Caco-2 (cell line): ENCODE results near the gene DRAM1. TPM values are rescaled to one million over a fixed set of nuclear protein-coding genes. Genes with fewer than 3 reads are reported as not detected.

Experiments used
- BruUV-seq: library from RNA; stranded (reverse); fragments of 400-500 nt; replicated peaks from 2 replicates; lab custom pipeline; 2021; lab: Mats Ljungman, UMichigan
- CTCF ChIA-PET: fragments of 300-600 bp; sonication (Branson Sonifier 250); formaldehyde crosslinking; loops from one replicate; lab custom pipeline; 2022; ENCODE audit warnings: antibody characterized with exemption; lab: Charles Lee
- POLR2A ChIA-PET: fragments of 300-600 bp; sonication (Branson Sonifier 250); formaldehyde crosslinking; loops from one replicate; lab custom pipeline; 2022; ENCODE audit warnings: antibody characterized with exemption; lab: Charles Lee
- DNase-seq, 2 experiments: peaks; one replicate each; pipeline versions ENCODE4 v3.0.0 to v3.0.0-alpha.2; 2020 to 2022
- H3K27me3 ChIP-seq: replicated peaks from 2 replicates; pipeline ENCODE4 v1.6.0; 2011; ENCODE audit warnings: low read length; ENCODE audit not compliant: control insufficient read depth, insufficient read depth
- H3K36me3 ChIP-seq: 2 replicates; pipeline ENCODE4 v1.5.1; 2011; ENCODE audit warnings: low read length; ENCODE audit not compliant: control insufficient read depth, insufficient read depth
- H3K4me1 ChIP-seq: fragments of 250-450 bp; sonication (Bioruptor Pico); 2 replicates; pipeline ENCODE4 v1.5.1; 2020; ENCODE audit warnings: mild to moderate bottlenecking
- H3K4me3 ChIP-seq: 2 replicates; pipeline ENCODE4 v1.5.1; 2011; ENCODE audit warnings: low read depth, mild to moderate bottlenecking, control low read depth, low read length
- H3K9me3 ChIP-seq: fragments of 250-450 bp; sonication (Bioruptor Pico); 2 replicates; pipeline ENCODE4 v1.5.1; 2020; ENCODE audit warnings: mild to moderate bottlenecking, moderate library complexity
- H3K27ac Mint-ChIP-seq: one replicate; pipeline ENCODE4 v1.8.0; 2022; ENCODE audit warnings: mixed read lengths; ENCODE audit not compliant: unreplicated experiment
- H3K27me3 Mint-ChIP-seq: one replicate; pipeline ENCODE4 v1.8.0; 2022; ENCODE audit warnings: mixed read lengths; ENCODE audit not compliant: insufficient read depth, unreplicated experiment
- H3K36me3 Mint-ChIP-seq: one replicate; pipeline ENCODE4 v1.8.0; 2022; ENCODE audit warnings: mild to moderate bottlenecking, mixed read lengths; ENCODE audit not compliant: insufficient read depth, unreplicated experiment
- H3K4me1 Mint-ChIP-seq: one replicate; pipeline ENCODE4 v1.8.0; 2022; ENCODE audit warnings: low read depth, mixed read lengths; ENCODE audit not compliant: unreplicated experiment
- H3K4me3 Mint-ChIP-seq: one replicate; pipeline ENCODE4 v1.8.0; 2022; ENCODE audit warnings: mild to moderate bottlenecking, moderate library complexity, mixed read lengths; ENCODE audit not compliant: unreplicated experiment
- H3K9me3 Mint-ChIP-seq: one replicate; pipeline ENCODE4 v1.8.0; 2022; ENCODE audit warnings: mixed read lengths; ENCODE audit not compliant: unreplicated experiment
- CTCF ChIP-seq, 2 experiments: fragments of 200-600 bp in 1 of 2; IDR thresholded peaks; 1 replicate in 1 of 2; 2 replicates in 1 of 2; pipeline versions ENCODE4 v1.5.1 to v1.8.0; 2011 to 2022; ENCODE audit warnings: antibody characterized with exemption in 1 of 2, control low read depth in 1 of 2, inconsistent platforms in 1 of 2, low read depth in 1 of 2, low read length in 1 of 2, mild to moderate bottlenecking in 1 of 2, moderate library complexity in 1 of 2; ENCODE audit not compliant: insufficient read depth in 1 of 2, severe bottlenecking in 1 of 2, unreplicated experiment in 1 of 2
- intact Hi-C: fragments of 100-400 bp; cut with micrococcal nuclease; formaldehyde crosslinking; loops from one replicate; pipeline ENCODE4 v1.10.0; 2022; ENCODE audit not compliant: unreplicated experiment
- total RNA-seq: library from RNA; stranded (reverse); gene quantifications from 2 replicates; pipeline ENCODE4 v1.2.3, GENCODE V29; 2022

DRAM1 gene
- total RNA-seq, 1 experiment from 2014 or later: 46.4 TPM

- Histone ChIP-seq H3K4me1 (no peaks in the 10 kb centered on the region), H3K4me3 (no peak overlapping the region), H3K9me3 (no peaks in the 10 kb centered on the region), H3K27me3 (no peaks in the 10 kb centered on the region), H3K36me3 (no peaks in the 10 kb centered on the region)
- no TSS peak for BruUV-seq
- Mint-ChIP-seq H3K4me1 (no peaks in the 10 kb centered on the region), H3K36me3 (no peaks in the 10 kb centered on the region), H3K9me3 (no peaks in the 10 kb centered on the region), H3K4me3 (no peak overlapping the region), H3K27me3 (no peaks in the 10 kb centered on the region), H3K27ac (no peak overlapping the region)
- ChIA-PET CTCF (interaction anchor here (0.7 to 1.3 kb wide), 2 partner anchors 67 to 81 kb away, joined by 3 read pairs; no protein-coding TSS in a partner anchor), POLR2A (no interaction called here)
- no peak for DNase-seq
- intact Hi-C loops: no loop called here
- no peak for TF ChIP-seq CTCF (IDR thresholded peaks at IDR 0.05; ENCODE audit: insufficient read depth in 1 of 2, low read depth in 1 of 2, low read length in 1 of 2, severe bottlenecking in 1 of 2, unreplicated experiment in 1 of 2)
Observed at GRCh38 chr12:101841069-101841468, 36.3 kb upstream of the DRAM1 start.

DNA sequence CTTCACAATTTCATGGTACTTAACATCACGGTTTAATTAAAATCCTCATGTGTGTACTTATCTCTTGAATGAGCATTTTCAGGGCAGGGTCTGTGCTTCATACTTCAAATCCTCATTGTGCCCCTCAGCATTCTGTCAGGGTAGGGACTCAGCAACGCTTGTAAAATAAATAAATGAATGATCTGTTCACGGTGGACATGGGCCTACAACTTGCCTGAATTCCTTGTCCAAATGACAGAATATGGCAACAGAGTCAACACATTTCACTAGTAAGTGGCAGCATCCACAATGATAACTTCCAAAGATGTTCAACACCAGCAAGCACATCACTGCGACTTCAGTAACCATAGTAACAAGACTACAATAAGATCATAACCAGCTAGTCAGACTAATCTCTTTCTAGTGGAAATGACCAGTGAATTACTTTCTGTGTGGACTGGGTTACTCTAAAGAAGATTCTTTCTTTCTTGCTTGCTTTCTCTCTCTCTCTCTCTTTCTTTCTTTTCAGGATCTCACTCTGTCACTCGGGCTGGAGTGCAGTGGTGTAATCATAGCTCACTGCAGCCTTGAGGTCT, 32.2 kb upstream of the DRAM1 start:
- no peaks in the 10 kb centered on the region; the same call in 1 of the 2 replicates for H3K4me1 ChIP-seq
- Mint-ChIP-seq H3K4me3 (no peak overlapping the region), H3K4me1 (no peaks in the 10 kb centered on the region), H3K36me3 (no peaks in the 10 kb centered on the region), H3K27ac (no peak overlapping the region), H3K27me3 (no peaks in the 10 kb centered on the region), H3K9me3 (no peaks in the 10 kb centered on the region)
- H3K4me3 ChIP-seq: no peak overlapping the region
- intact Hi-C loops: no loop called here
- TF ChIP-seq CTCF (IDR thresholded peaks at IDR 0.05; ENCODE audit: insufficient read depth in 1 of 2, low read depth in 1 of 2, low read length in 1 of 2, severe bottlenecking in 1 of 2, unreplicated experiment in 1 of 2): no peak
- H3K9me3 ChIP-seq: no peaks in the 10 kb centered on the region
- POLR2A ChIA-PET: no interaction called here
- H3K36me3 ChIP-seq: no peaks in the 10 kb centered on the region
- no peaks in the 10 kb centered on the region for H3K27me3 ChIP-seq
- DNase-seq: no peak
- CTCF ChIA-PET: interaction anchor here (0.6 kb wide), 1 partner anchor 1741 kb away, joined by 3 read pairs; no protein-coding TSS in a partner anchor
- no TSS peak for BruUV-seq

GRCh38 chr12:101847325-101847724, 30.1 kb upstream of the DRAM1 start:
- Mint-ChIP-seq H3K4me3 (no peak overlapping the region), H3K36me3 (no peaks in the 10 kb centered on the region), H3K4me1 (peaks cover 5% of the 10 kb centered on the region), H3K27ac (no peak overlapping the region), H3K9me3 (no peaks in the 10 kb centered on the region), H3K27me3 (no peaks in the 10 kb centered on the region)
- H3K4me1 ChIP-seq: no peaks in the 10 kb centered on the region; the same call in 1 of the 2 replicates
- no peak overlapping the region for H3K4me3 ChIP-seq
- POLR2A ChIA-PET: no interaction called here
- no peak for TF ChIP-seq CTCF (IDR thresholded peaks at IDR 0.05; ENCODE audit: insufficient read depth in 1 of 2, low read depth in 1 of 2, low read length in 1 of 2, severe bottlenecking in 1 of 2, unreplicated experiment in 1 of 2)
- CTCF ChIA-PET: no interaction called here
- intact Hi-C loops: no loop called here
- no peak for DNase-seq
- H3K27me3 ChIP-seq: no peaks in the 10 kb centered on the region
- H3K9me3 ChIP-seq: no peaks in the 10 kb centered on the region
- BruUV-seq: no TSS peak
- H3K36me3 ChIP-seq: no peaks in the 10 kb centered on the region
